Neutrophil (primary cell): ENCODE results near the gene LMF1.

ENCODE experiments used
- H3K27ac ChIP-seq: fragments of 200-600 bp; sonication (generic); 2 replicates; pipeline ENCODE4 v1.5.1; 2016; ENCODE audit warnings: mild to moderate bottlenecking, moderate library complexity
- H3K27me3 ChIP-seq: fragments of 200-600 bp; sonication (generic); 2 replicates; pipeline ENCODE4 v1.6.0; 2016; ENCODE audit warnings: mild to moderate bottlenecking
- H3K36me3 ChIP-seq: fragments of 200-600 bp; sonication (generic); 2 replicates; pipeline ENCODE4 v1.5.1; 2017
- H3K4me1 ChIP-seq, 2 experiments: fragments of 200-600 bp in 1 of 2; sonication (generic) in 1 of 2; 1 replicate in 1 of 2; 2 replicates in 1 of 2; pipeline versions ENCODE4 v1.5.1 to v1.6.1; 2013 to 2016; ENCODE audit warnings: low read depth in 1 of 2, low read length in 1 of 2, mild to moderate bottlenecking in 1 of 2, moderate library complexity in 1 of 2; ENCODE audit not compliant: control insufficient read depth in 1 of 2, insufficient read depth in 1 of 2
- H3K4me3 ChIP-seq, 2 experiments: fragments of 200-600 bp in 1 of 2; sonication (generic) in 1 of 2; 1 replicate in 1 of 2; 2 replicates in 1 of 2; pipeline ENCODE4 v1.5.1; 2013 to 2016; ENCODE audit warnings: low read depth in 1 of 2, low read length in 1 of 2, mild to moderate bottlenecking in 1 of 2, moderate library complexity in 1 of 2
- H3K9me3 ChIP-seq: fragments of 200-600 bp; sonication (generic); 2 replicates; pipeline ENCODE4 v1.5.1; 2016
- CTCF ChIP-seq: fragments of 200-600 bp; sonication (generic); IDR thresholded peaks from 2 replicates; pipeline ENCODE4 v1.5.1; 2016; ENCODE audit warnings: antibody characterized with exemption

Gene LMF1

GRCh38 chr16:947255-947921, 23.4 kb downstream of the LMF1 start:
- peaks cover 0 to 6% of the 10 kb centered on the region in 2 experiments for H3K4me1 ChIP-seq
- H3K27me3 ChIP-seq, result no peaks in the 10 kb centered on the region
- no peaks in the 10 kb centered on the region for H3K9me3 ChIP-seq
- TF ChIP-seq CTCF, result no peak
- no peak overlapping the region for H3K4me3 ChIP-seq
- H3K27ac ChIP-seq, result no peak overlapping the region
- peaks cover 21% of the 10 kb centered on the region for H3K36me3 ChIP-seq

GRCh38 chr16:946048-946395, 24.8 kb downstream of the LMF1 start:
- Histone ChIP-seq H3K4me3 (no peak overlapping the region), H3K4me1 (peaks cover 0 to 6% of the 10 kb centered on the region in 2 experiments), H3K27ac (no peak overlapping the region), H3K36me3 (peaks cover 10% of the 10 kb centered on the region), H3K9me3 (no peaks in the 10 kb centered on the region), H3K27me3 (no peaks in the 10 kb centered on the region)
- TF ChIP-seq CTCF, result no peak

GRCh38 chr16:945271-946047, 25.3 kb downstream of the LMF1 start:
- TF ChIP-seq CTCF, result no peak
- H3K4me1 ChIP-seq, result peaks cover 0 to 6% of the 10 kb centered on the region in 2 experiments
- no peaks in the 10 kb centered on the region for H3K9me3 ChIP-seq
- peaks cover 10% of the 10 kb centered on the region for H3K36me3 ChIP-seq
- H3K27me3 ChIP-seq, result no peaks in the 10 kb centered on the region
- no peak overlapping the region for H3K27ac ChIP-seq
- H3K4me3 ChIP-seq, result no peak overlapping the region

- Histone ChIP-seq H3K4me3 (no peak overlapping the region), H3K4me1 (peaks cover 0 to 6% of the 10 kb centered on the region in 2 experiments), H3K36me3 (peaks cover 10% of the 10 kb centered on the region), H3K9me3 (no peaks in the 10 kb centered on the region), H3K27ac (no peak overlapping the region), H3K27me3 (no peaks in the 10 kb centered on the region)
- no peak for TF ChIP-seq CTCF
These were observed 26.8 kb downstream of the LMF1 start for GRCh38 chr16:943971-944370.

- H3K36me3 ChIP-seq, result peaks cover 10% of the 10 kb centered on the region
- H3K9me3 ChIP-seq, result no peaks in the 10 kb centered on the region
- H3K4me3 ChIP-seq, result no peak overlapping the region
- no peaks in the 10 kb centered on the region for H3K27me3 ChIP-seq
- peaks cover 0 to 6% of the 10 kb centered on the region in 2 experiments for H3K4me1 ChIP-seq
- TF ChIP-seq CTCF, result no peak
- no peak overlapping the region for H3K27ac ChIP-seq
These were observed 28.2 kb downstream of the LMF1 start for GRCh38 chr16:942436-943060.
